ENCODE data around the gene NKX2-4.

The NKX2-4 gene

DNA sequence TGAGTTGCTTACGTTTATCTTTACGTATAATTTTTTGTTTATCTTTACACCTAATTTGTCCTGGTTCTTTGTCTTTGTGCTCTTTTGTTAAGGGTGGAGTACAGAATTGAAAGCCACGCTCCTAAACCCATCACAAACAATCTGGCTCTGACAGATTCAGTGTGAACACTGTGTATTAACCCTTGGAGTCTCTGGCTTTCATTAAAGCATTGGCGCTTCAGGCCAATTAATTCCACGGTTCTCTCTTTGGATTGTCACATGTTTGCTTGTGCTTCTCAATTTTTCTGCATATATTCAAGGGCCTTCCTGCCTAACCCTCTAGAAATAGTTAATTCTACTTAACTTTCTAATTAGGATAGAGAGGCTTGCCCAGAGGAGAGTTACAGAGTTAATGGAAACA is 38.6 kb downstream of the NKX2-4 start:
- no peak for DNase-seq

DNA sequence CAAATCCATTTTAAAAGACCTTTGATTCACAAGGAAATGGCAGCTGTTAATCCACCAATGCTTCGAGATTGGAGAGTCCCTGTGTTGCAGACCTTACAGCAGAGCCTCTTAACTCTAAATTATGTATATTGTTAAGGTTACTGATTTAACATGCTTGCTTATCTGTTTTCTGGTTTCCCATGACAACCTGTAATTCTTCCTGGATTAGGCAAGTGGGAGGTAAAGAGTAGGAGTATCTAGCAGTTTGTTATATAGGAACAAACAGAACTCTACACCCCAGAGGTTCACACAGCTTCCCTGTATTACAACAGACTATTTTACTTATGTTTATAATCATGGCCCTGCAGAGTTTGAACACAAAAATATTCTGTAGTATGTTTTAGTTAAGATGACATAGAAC is 39.5 kb downstream of the NKX2-4 start:
- DNase-seq: no peak

GRCh38 chr20:21356386-21356785 is 40.9 kb downstream of the NKX2-4 start:
- DNase-seq: no peak

GRCh38 chr20:21355981-21356380 is 41.3 kb downstream of the NKX2-4 start:
- DNase-seq: no peak

DNA sequence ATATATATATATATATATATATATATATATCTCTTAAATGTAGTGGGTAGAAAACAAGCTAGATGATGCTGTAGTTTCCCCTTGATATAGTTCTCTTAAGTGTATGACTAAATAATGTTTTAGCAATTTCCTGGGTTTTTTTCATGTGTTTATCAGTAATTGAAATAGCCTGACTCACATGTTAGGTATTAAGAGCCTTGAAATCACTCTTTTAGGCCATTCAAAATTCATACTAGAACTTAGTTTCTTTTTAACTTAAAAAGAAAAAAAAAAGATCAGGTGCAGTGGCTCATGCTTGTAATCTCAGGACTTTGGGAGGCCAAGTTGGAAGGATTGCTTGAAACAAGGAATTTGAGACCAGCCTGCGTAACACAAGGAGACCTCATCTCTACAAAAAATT is 44.1 kb downstream of the NKX2-4 start:
- no peak for DNase-seq

DNA sequence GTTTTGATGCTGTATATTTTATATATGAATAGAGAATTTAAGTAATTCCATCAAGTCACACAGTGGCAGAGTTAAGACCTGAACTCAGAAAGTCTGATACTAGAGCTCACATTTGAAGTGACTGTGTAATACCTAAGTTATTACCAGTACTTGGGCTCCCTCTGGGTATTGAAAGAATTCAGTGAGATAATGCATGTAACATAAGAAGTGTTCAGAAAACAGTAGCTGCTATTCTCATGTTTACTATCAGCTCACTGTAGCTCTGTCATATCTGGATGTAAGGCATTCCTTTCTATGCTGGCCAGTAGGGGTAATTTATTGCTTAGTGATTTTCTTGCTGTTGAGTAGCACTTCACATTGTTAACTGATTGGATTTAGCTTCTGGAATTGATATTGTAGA is 44.6 kb downstream of the NKX2-4 start:
- no peak for DNase-seq
